NT2/D1 (cell line): ENCODE data around the gene PITPNM3.

Experiments
- DNase-seq: peaks from one replicate; pipeline ENCODE4 v3.0.0-alpha.2; 2011; ENCODE audit warnings: low read depth, low spot score
- H3K27me3 ChIP-seq: 2 replicates; pipeline ENCODE4 v1.6.0; 2011; ENCODE audit warnings: mild to moderate bottlenecking; ENCODE audit not compliant: insufficient read length, insufficient read depth
- H3K36me3 ChIP-seq: 2 replicates; pipeline ENCODE4 v1.6.1; 2011; ENCODE audit warnings: mild to moderate bottlenecking, low read length, mixed read lengths; ENCODE audit not compliant: insufficient read depth, insufficient read length
- H3K4me1 ChIP-seq: 2 replicates; pipeline ENCODE4 v1.5.1; 2011; ENCODE audit not compliant: insufficient read depth, insufficient read length
- H3K4me3 ChIP-seq: 2 replicates; pipeline ENCODE4 v1.5.1; 2011; ENCODE audit warnings: low read depth; ENCODE audit not compliant: insufficient read length
- H3K9ac ChIP-seq: 2 replicates; pipeline ENCODE4 v1.6.0; 2011; ENCODE audit warnings: low read depth; ENCODE audit not compliant: insufficient read length
- H3K9me3 ChIP-seq: 2 replicates; pipeline ENCODE4 v1.5.1; 2011; ENCODE audit warnings: mild to moderate bottlenecking, low read length; ENCODE audit not compliant: insufficient read depth
- SUZ12 ChIP-seq: IDR thresholded peaks from 2 replicates; pipeline ENCODE4 v1.6.1; 2011; ENCODE audit not compliant: insufficient read length, insufficient read depth; ENCODE audit errors: extremely low read depth
- YY1 ChIP-seq: IDR thresholded peaks from 2 replicates; pipeline ENCODE4 v1.6.1; 2011; ENCODE audit not compliant: insufficient read length, insufficient read depth
- ZNF274 ChIP-seq: IDR thresholded peaks from 2 replicates; pipeline ENCODE4 v1.6.1; 2011; ENCODE audit warnings: mild to moderate bottlenecking, low read depth, low read length

Gene PITPNM3

DNA sequence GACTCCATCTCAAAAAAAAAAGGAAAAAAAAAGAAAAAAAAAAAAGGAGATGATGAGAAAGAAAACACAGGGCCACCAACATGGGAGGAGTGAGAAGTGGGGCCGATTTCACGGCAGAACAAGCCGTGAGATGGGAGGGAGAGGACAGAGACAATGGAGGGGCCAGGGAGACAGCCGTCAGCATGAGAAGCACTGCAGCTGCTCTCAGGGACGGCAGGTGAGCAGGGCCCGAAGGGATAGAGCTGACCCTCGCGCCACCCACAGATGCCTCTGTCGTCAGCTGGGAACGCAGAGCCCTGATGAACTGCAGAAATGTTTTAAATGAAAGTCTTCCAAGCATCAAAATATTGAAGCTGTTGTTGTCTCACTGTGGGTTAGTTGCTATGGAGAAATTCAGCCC lies 20.3 kb downstream of the PITPNM3 start:
- no peaks in the 10 kb centered on the region; the same call in 1 of the 2 replicates for H3K9me3 ChIP-seq
- H3K4me1 ChIP-seq, result peaks cover 9% of the 10 kb centered on the region
- no peak for DNase-seq
- H3K36me3 ChIP-seq, result no peaks in the 10 kb centered on the region
- no peaks in the 10 kb centered on the region for H3K27me3 ChIP-seq
- no peak for TF ChIP-seq ZNF274
- TF ChIP-seq YY1, result no peak
- TF ChIP-seq SUZ12, result no peak
- no peak overlapping the region for H3K9ac ChIP-seq
- H3K4me3 ChIP-seq, result no peak overlapping the region

DNA sequence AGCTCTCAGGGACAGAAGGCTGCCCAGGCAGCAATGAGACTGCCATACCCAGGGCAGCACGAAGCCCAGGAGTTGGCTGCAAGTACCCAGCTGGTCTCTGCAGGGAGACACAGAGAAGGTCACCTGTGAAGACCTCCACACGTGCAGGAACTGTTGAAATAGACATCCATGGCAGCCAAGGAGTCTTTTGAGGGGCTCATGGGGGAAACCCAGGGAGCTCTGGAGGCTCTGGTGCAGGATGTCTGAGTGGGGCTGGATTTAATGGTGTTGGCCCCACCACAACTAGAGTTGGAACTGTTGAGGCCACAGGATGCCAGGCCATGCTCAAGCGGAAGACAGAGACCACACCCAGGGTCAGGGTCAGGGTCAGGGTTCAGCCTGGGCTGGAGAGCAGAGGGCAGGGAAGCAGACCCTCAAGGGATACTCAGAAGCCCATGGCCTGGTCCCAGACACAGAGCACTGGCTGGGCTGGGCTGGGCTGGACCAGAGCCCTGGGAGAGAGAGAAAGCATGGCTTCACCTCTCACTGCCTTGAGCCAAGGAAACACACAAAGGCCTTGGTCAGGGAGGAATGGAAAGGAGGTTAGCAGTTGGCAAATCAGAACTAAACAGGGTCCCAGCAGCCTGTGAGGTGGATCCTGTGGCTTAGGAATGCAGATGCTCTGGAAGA lies 21.4 kb downstream of the PITPNM3 start:
- no peak overlapping the region for H3K4me3 ChIP-seq
- H3K9ac ChIP-seq, result no peak overlapping the region
- peaks cover 9% of the 10 kb centered on the region for H3K4me1 ChIP-seq
- no peaks in the 10 kb centered on the region for H3K36me3 ChIP-seq
- no peak for DNase-seq
- TF ChIP-seq YY1 (no peak), ZNF274 (no peak), SUZ12 (no peak)
- H3K9me3 ChIP-seq, result no peaks in the 10 kb centered on the region; the same call in 1 of the 2 replicates
- H3K27me3 ChIP-seq, result no peaks in the 10 kb centered on the region

DNA sequence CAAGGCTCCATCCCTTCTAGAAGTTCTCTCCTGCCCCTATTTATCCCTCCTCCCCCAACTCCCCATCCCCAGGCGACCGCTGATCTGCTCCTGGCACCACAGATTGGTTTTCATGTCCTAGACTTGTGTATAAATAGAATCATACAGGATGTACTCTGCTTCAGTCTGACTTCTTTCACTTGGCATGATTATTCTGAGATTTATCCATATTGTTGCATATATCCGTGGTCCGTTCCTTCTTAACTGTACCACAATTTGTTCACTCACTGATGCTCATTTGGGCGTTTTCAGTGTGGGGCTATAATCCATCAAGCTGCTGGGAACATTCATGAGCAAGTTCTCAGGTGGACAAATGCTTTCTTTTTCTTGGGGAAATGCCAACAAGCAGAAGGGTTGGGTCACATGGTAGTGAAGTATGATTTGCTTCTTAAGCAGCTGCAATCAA lies 23.9 kb downstream of the PITPNM3 start:
- TF ChIP-seq ZNF274 (no peak), YY1 (no peak), SUZ12 (no peak)
- Histone ChIP-seq H3K4me1 (peaks cover 8% of the 10 kb centered on the region), H3K4me3 (no peak overlapping the region), H3K27me3 (no peaks in the 10 kb centered on the region), H3K9me3 (no peaks in the 10 kb centered on the region), H3K36me3 (no peaks in the 10 kb centered on the region), H3K9ac (no peak overlapping the region)
- no peak for DNase-seq

DNA sequence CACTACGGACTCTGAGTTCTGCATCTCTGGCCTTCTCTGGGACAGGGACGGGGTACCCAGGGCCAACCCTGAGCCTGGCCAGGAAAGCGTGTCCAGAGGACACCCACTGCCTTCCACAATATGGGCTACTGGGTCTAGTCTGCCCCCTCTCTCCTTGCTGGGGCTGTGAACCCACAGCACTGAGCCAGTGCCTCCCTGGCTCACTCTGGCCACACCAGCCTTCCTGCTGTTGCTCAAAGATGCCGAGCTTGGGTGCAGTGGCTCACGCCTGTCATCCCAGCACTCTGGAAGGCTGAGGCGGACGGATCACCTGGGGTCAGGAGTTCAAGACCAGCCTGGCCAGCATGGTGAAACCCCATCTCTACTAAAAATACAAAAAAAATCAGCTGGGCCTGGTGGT lies 24.8 kb downstream of the PITPNM3 start:
- no peaks in the 10 kb centered on the region for H3K27me3 ChIP-seq
- no peaks in the 10 kb centered on the region for H3K9me3 ChIP-seq
- H3K36me3 ChIP-seq, result no peaks in the 10 kb centered on the region
- no peak for DNase-seq
- no peak for TF ChIP-seq SUZ12
- no peak for TF ChIP-seq YY1
- TF ChIP-seq ZNF274, result no peak
- no peak overlapping the region for H3K4me3 ChIP-seq
- peaks cover 8% of the 10 kb centered on the region for H3K4me1 ChIP-seq
- H3K9ac ChIP-seq, result no peak overlapping the region

DNA sequence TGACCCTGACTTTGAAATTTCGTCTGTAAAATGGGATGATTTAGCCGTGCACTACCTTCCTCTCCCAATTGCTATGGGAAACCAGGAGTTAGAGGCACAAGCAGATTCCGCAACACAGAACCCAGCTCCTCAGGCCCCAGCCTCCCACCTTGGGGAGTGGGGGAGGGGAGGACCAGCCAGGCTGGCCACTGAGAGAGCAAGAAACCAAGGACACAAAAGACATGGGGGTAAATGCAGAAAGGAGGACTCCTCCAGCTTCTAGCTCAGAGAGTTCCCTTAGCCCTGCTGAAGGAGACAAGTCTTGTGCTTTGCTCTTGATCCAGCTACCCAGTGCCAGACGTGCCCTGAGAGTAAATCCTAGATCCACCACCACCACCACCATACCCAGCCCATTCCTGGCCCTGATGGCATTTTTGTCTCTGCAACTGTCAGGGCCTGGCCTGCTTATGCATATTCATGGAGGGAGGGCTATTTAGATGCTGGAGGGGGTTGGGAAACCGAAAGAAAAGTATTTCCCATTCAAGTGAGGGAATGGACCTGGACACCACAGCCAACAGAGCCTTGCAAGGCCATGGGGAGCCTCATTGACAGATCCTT lies 25.9 kb downstream of the PITPNM3 start:
- H3K27me3 ChIP-seq, result no peaks in the 10 kb centered on the region
- no peaks in the 10 kb centered on the region for H3K36me3 ChIP-seq
- no peak for DNase-seq
- no peak overlapping the region for H3K4me3 ChIP-seq
- H3K4me1 ChIP-seq, result peaks cover 8% of the 10 kb centered on the region
- H3K9ac ChIP-seq, result no peak overlapping the region
- TF ChIP-seq SUZ12 (no peak), ZNF274 (no peak), YY1 (no peak)
- no peaks in the 10 kb centered on the region for H3K9me3 ChIP-seq

DNA sequence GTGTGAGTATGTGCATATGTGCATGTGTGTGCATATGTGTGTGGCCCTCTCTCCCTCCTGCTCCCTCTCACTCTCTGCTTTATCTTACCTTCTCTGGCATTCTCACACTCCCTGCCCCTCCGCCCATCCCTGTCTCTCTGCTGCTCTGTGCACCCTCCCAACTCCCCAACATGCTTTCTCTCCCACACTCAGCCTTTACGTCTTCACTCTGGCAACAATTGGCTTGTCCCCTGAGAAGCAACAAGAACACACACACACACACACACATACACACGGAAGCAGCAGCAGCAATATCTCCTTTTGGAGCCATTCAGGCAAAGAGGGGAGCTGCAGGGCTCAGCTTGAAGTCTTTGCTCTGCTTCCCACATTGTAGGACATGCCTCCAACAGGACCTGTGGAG lies 27.8 kb downstream of the PITPNM3 start:
- Histone ChIP-seq H3K36me3 (no peaks in the 10 kb centered on the region), H3K4me1 (peaks cover 11% of the 10 kb centered on the region), H3K4me3 (no peak overlapping the region), H3K27me3 (no peaks in the 10 kb centered on the region), H3K9ac (no peak overlapping the region), H3K9me3 (no peaks in the 10 kb centered on the region)
- TF ChIP-seq YY1, result no peak
- no peak for TF ChIP-seq ZNF274
- no peak for TF ChIP-seq SUZ12
- DNase-seq, result no peak

DNA sequence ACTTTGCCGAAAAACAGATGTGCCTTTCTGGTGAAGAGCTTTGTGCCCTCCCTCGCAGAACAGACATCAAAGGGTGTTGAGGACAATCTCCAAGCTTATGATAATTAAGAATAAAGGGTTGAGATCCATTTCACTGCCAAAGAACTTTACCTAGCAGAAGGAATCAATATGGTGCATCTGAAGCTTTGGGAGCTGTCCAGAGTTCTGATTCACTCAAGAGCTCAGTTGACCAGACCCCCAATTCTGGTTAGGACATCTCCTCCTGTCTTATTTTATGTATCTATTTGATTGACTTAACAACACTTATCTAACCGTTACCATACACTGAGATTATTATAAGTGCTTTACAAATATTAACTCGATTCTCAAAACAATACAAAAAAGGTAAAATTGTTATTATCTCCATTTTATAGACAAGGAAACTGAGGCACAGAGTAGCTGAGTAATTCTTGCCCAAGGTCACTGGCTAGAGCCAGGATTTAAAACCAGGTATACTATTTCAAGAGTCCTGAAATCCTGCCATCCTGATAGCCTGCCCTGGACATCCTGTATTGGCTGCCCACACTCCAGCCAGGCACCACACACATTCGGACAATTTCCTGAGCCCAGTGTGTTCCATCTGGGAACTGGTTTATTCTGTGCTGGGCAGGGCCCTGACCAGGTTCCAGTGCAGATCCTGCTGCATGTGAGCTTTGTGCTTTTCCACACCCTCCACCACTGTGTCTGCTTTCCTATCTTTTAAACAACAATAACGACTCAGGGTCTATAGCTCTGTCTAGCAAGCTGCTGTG lies 29.8 kb downstream of the PITPNM3 start:
- Histone ChIP-seq H3K4me3 (no peak overlapping the region), H3K36me3 (no peaks in the 10 kb centered on the region), H3K4me1 (peaks cover 15% of the 10 kb centered on the region), H3K9ac (no peak overlapping the region), H3K9me3 (no peaks in the 10 kb centered on the region), H3K27me3 (no peaks in the 10 kb centered on the region)
- DNase-seq, result no peak
- peak; percentile 12 for TF ChIP-seq YY1
- no peak for TF ChIP-seq SUZ12
